HG03571 (cell line): ENCODE results near the gene KIF3A.

Source experiments
- ATAC-seq: cut with Tn5 transposase; IDR thresholded peaks from one replicate; pipeline ENCODE4 v1.9.1; 2021; ENCODE audit not compliant: unreplicated experiment

Gene KIF3A

DNA sequence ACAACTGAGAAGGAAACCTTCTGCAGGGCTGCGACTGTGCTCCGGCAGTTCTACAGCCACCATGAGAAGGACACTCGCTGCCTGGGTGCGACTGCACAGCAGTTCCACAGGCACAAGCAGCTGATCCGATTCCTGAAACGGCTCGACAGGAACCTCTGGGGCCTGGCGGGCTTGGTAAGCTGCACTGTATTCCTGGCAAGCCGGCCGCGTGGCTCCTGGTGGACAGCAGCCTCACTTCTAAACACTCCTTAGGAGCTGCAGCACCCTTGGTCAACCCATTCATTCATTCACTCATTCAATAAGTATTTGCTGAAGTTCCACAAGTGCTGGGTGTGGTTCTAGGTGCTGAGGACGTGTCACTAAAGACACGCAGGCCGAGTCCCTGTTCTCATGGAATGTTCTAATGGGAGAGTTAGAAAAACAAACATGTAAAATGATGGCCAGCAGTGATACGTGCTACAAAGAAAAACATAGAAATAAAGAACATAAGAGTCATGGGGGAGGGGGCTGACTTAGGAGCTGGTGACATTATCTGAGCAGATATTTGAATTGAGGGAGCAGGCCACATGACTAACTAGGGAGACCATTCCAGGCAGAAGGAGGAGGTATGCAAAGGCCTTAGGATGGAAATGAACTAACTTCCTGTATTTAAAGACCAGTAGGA is 57.5 kb downstream of the KIF3A start:
- ATAC-seq = no peak

DNA sequence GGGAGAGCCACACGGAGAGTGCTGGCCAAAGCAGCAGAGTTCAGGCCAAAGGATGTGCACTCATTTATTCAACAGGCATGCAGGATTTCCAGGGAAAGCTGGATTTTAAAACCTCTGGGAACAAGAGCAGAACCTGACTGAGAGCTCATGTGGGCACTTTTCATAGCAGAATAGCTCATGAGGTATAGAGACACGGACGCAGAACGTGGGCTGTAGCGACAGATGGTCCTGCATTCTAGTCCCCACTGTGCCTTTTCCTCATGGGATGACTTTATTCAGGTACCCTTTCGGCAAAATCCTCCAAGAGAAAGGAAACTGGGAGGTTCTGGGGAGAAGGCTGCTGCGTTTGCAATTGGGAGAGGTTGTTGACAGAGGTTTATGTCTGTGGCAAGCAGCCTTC is 58.2 kb downstream of the KIF3A start:
- ATAC-seq = no peak

DNA sequence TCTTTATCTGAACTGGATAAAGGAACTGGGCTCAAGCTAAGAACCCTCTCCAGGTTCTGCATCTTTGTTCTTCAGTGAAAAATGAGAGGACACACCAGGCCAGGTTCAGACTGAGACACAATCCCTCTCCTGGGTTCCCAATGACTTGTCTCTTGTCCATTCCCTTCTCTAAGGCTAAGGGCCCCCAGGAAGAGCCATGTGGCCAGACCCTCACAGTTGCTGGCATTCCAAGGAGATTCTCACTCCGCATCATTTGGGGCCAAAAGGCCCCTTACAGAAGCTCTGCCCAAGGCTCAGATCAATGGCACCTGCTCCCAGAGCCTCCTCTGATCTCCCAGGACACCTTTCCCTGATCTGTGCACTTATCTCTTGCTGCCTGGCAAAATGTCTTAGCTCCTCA is 58.6 kb downstream of the KIF3A start:
- no peak for ATAC-seq

DNA sequence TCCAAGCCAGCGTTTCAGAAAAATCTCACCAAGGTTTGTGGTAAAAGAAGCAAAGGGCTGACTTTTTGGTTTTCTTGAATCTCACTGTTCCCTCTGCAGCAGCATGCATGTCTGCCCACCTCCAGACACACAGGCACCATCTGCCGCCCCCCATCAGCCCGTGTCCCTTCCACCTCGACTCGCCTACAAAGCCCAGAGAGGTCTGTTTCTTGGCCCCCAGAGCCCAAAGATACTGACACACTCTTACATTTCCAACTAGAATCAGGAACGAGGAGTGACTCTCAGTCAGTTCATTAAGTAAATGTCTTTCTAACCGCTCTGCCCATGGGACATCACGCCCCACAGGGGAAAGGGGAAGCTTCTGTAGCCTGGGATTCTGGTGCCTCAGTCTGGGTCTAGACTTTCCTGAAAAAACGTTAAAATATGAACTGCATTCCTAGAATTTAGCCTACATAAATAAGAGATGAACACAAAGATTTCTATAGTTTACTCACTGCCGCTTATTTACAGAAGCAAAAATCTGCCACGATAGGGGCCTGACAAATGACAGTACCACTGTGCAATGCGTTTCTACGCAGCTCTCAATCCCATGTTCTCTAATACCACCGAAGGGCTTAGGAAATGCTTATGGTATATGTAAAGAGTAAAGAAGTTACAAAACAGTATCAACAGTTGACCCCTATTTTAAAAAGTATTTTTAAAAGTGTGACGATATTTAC is 59.5 kb downstream of the KIF3A start:
- ATAC-seq = no peak

DNA sequence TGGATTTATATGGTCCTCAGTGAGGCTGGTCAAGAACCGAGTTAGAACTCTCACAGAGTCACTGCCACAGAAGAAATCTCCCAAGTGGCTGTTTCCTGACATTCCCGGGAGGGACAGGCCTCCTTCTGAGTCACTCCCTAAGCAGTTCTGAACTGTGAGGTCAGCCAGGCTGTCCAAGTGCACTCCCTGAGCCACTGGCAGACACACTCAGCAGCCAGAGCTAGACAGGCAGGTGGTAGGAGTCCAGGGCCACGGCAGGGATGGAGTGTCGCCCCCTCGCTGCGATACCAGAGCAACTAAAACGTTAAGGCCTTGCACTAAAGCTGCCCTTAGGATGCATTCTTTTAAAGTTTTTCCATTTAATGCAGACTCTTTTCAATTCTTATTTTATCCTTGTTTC is 60.2 kb downstream of the KIF3A start:
- ATAC-seq = no peak

DNA sequence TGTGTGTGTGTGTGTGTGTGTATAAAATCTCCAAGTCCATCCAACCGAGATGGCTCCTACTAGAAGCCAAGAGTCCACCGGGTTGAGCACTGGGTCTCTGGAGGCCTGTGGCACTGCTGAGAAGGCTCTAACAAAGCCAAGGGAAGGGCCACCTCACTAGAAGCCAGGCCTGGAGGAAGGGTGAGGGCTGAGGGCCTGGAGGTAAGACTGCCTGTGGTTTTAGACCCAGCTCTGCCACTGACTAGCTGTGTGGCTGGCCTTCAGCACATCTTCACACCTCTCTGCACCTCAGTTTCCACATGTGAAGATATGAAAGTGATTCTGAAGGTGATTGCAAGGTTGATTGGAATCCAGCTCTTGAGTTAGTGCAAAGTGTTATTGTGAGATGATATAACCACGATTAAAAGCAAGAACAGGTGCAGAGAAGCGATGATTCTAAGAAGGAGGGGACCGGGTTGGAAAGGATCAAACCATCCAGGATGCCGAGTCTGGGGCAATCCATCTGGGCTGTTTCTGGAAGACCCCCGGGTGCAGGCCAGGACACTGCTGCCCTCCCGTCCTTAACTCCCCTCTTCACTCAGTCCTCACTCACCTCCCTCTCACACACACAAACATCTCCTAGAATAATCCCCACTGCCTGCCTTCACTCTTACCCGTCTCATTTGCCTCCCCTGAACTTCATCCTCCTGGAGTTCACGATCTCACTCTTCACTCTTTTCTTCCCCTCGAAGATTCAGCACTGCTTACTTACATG is 61.2 kb downstream of the KIF3A start:
- no peak for ATAC-seq

DNA sequence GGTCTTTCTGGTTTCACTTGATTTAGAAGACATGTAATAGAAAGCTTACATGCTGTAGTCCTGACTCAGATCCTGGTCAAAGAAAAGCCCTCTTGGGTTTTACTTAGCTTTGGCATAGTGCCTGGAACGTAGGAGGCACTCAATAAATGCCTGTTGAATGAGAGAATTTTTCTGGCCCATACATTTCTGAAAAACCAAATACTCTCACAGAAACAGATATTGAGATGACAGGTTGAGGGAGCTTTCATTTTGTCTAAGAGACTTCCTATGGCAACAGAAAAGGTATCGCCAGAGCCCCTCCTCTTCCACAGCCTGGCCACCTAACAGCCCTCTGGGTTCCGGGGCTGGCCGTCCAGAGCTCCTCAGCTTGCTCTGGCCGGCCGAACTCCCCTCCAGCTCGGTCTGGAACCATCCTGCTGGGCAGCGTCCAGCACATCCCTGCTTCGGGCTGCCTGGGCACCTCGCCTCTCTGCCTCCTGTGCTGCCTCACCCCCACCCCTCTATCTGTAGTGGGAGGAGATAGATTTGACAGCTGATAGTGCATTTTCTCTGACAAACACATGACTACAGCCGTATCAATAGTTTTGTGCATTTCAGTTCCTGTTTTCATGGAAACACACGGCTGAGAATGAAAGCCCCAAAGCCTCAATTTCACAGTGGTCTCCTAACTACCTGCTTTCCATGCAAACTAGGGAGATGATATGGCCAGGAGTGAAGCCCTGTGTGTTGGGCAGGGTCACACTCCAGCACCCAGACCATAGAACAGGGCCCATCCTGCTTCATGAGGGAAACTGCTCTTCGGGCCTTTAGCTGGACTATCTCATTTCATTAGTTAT is 62.5 kb downstream of the KIF3A start:
- ATAC-seq = peak; percentile 72

DNA sequence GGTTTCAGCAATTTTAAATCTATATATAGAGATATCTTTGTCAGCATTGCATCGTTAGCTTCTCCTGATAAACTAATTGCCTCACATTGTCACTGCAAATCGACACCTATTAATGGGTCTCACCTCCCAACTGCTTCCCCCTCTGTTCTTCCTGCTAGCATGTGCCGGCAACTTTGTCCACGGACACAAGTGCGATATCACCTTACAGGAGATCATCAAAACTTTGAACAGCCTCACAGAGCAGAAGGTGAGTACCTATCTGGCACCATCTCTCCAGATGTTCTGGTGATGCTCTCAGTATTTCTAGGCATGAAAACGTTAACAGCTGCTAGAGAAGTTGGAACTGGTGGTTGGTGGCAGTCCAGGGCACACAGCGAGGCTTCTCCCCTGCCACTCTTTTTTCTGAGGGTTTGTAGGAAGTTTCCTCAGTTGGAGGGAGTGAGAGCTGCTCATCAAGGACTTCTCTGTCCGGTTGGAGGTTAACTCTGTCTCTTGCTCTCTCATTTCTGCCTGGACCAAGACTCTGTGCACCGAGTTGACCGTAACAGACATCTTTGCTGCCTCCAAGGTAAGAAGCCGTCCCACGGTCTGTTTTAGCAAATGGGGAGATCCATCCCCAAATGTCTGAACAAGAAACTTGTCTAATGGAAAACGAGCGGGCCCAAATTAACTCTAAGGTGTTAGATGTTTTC is 63.3 kb downstream of the KIF3A start, which contains the start of gene IL4:
TSS of gene IL4 (plus strand) at position 51 of the 692 bp plus-strand sequence. CDS start at position 113, 62 bp downstream.
- no peak for ATAC-seq

DNA sequence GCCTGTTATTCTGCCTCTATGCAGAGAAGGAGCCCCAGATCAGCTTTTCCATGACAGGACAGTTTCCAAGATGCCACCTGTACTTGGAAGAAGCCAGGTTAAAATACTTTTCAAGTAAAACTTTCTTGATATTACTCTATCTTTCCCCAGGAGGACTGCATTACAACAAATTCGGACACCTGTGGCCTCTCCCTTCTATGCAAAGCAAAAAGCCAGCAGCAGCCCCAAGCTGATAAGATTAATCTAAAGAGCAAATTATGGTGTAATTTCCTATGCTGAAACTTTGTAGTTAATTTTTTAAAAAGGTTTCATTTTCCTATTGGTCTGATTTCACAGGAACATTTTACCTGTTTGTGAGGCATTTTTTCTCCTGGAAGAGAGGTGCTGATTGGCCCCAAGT is 63.9 kb downstream of the KIF3A start:
- no peak for ATAC-seq

DNA sequence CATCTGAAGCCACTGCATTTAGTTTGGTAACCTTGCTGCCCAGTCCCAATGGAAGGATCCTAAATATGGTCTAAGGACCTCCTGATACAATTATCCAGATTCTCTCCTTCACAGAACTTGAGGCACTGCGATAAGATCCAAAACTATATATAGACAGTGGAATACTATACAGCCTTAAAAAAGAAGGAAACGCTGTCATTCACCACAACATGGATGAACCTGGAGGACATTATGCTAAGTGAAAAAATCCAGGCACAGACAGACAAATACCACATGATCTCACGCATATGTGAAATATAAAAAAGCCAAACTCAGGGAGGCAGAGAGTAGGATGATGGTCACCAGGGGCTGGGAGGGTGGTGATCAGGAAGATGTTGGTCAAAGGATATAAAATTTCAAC is 66.3 kb downstream of the KIF3A start:
- ATAC-seq = no peak

DNA sequence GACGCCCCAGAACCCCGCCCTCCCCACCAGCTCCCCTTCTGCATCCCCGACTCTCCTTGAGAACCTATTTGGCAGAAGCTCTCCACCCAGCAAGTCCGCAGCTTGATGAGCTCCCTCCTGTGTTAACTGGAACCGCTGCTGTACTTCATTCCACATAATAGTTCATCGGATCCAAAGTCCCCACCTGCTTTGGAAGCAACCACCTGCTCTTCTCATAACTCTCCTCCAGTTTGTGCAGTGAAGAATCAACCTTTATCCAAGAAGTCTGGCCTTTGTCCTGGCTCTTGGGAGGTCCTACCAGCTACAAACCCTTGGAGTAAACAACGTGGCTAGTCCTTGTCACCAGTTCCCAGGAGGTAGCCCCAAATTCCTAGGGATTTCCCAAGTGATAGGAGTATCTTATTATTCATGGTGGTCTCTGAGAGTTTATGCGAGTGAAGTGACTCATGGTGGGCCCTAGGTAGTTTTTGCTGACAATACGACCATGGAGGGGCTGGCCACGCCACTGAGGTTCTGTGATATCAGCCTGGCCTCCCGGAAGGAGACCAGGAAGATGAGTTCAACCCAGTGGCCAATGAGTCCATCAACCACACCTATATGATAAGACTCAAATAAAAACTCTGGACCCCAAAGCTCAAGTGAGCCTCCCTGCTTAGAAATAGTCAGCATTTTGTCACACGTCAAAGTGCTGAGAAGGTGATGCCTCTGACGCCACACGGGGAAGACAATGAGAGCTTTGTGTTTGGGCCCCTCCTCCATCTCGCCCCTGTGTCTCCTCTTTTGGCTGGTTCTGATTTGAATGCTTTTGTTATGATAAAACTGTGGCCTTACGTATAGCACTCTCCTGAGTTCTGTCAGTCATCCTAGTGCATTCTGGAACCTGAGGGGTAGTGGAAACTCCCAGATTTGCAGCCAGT is 67.1 kb downstream of the KIF3A start:
- ATAC-seq = no peak

DNA sequence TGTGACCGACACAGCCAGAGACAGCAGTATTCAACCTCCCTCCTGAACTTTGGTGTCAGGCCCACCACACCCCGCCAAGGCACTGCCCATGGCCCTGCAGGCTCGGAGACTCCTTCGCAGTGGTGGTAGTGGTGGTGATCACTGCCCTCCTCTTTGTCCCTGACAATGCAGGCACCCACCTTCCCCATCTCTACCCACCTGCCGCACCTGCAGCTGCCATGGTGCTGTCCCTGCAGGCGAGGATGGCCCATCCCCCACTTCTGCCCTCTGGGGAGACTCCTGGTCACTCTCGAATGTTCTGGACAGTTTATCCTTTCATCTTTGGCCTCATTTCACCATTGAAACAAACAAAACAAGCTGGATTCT is 67.9 kb downstream of the KIF3A start:
- no peak for ATAC-seq

DNA sequence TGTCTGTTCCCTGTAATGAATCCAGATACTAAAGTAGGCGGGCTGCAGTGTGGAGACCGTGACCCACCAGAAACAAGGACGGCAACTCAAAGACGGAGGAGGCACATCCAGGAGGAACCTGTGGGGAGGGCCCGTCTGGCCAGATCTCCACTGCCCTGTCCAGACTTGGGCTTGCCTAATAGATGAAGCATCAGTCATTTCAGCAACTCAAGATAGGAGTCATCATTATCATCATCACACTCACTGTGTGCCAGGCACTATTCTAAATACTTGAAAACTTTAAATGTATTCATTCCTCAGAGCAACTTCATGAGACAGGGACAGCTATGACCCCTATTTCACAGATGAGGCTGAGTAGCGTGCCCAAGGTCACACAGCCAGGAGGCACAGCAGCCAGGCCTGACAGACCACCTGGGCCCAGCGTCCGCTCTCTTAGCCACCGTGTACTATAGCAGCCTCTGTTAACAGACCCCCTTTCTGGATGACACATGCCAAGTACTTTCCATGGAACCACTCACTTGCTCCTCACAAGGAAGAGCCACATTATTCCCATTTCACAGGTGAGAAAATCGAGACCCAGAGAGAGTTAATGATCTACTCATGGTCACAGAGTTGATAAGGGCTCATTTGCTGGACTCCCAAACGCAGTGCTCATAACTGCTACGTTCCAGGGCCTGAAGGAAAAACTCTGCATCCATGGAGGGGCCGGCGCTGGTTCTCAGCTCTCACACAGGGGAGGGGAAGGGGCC is 68.5 kb downstream of the KIF3A start:
- no peak for ATAC-seq

DNA sequence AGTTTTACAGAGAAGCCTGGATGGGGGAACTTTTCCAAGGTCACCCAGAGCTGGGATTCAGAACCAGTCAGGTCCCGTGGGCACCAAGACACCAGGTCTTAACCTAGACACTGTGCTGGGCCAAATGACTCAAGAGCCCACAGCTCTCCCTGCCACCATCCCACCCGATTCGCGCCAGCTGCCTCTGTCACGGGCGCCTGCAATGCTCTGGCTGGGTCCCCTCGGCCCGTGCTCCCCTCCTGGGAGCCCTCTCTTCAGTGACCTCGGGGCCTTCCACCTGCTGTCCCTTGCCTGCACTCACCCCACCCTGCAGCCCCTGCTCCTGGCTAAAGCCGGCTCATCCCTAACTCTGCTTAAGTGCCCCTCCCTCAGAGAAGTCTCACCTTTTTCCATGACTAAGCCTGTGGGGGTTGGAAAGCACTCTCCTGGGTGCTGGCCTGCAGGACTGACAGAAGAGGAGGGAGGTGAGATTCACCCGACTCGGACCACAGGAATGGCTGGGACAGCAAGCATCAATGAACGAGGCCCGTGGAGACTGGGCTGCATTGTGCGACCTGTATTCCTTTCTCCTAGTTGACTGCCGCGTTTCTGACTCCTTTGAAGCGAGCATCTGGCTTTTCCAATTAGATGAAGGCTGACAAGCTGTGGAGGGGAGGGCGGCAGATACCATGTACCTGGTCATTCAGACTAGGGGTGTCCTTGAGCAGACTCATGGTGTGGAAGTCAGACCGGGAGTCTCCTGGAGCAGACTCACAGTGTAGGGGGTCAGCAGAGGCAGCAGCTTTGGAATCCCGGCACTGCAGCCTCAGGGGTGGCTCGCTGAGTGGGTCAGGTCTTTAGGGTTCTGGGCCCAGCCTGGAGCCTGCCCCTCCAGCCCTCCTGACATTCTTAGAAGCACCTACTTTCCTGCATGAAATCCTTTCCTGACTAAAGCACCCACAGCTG is 69.3 kb downstream of the KIF3A start:
- no peak for ATAC-seq

DNA sequence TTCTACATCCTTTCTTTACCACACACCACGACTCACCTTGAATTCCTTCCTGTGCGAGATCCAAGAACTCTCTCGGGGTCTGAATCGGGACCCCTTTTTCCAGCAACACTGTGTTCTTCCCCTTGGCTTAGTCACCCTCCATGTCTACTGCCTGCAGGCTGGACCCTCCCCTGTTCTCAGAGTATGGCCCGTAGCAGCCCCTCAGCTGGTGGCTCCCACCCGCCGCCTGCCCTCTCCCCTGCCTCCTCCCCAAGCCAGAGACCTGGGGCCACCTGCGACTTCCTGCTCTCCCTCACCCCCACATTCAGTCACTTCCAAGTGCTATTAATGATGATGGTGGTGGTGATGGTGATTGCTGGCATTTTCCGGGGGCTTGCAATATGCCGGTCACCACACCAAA is 70.0 kb downstream of the KIF3A start:
- no peak for ATAC-seq

DNA sequence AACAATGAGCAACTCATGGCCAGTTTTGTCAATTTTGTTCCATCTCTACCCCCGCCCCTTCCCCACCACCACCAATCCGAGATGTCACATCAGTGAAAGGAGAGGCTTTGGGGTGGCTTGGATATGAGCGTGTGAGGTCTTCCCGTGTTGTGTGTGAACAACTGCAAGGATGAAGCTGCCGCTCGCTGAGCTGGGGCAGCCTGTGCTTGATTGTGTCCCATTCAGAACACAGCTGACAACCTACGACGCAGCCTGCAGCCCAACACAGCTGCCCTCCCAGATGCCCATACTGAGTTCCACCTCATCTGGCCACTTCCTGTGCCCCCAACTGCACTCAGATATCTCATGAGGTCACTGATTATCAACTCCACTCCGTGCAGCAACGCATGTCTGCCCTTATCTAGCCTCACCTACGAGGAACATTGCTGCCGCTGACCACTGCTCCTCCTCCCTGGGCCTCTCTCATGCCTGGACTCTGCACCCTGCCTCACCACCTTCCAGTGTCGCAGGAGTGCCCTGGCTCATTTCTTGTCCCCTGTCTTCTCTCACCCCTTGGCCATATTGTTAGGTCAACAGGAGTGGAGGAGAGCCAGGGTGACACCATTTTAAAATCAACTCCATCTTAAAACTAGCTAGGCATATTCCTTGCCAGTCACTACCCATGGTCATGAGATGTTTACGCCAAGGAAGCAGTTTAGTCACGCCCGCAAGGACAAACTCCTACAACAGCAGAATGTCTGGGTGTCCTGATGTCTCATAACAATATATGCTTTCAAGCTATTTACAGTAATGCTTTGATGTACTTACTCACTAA is 70.8 kb downstream of the KIF3A start:
- ATAC-seq = no peak

DNA sequence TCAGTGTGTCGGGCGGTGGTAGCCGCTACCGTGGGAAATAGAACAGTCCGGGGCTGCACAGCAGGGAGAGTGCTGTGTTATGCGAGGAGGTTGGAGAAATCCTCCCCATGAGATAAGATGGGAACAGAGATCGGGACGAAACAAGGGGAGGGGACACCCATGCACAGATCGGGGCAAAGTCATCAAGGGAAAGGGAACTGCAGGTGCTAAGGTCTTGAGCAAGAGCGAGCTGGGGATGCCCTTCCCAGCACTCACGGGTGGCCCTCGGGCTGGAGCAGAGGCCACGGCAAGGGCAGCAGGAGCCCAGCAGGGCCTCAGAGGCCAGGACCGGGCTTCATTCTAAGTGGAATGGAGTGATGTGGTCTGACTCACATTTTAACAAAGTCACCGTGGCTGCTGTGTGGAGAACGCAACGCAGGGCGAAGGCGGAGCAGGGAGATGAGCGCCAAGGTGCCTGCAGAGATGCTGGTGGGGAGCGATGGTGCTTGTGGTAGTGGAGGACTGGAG is 71.7 kb downstream of the KIF3A start:
- ATAC-seq = no peak
